Testis (tissue), 2 donors: Measurements from ENCODE around the gene PDLIM5.

Source experiments
- CTCF ChIP-seq, 3 experiments: fragments of 450-650 bp in 2 of 3; fragments of 200-600 bp in 1 of 3; sonication (generic) in 1 of 3; IDR thresholded peaks; one replicate each; pipeline ENCODE4 v1.5.1; 2016 to 2019; ENCODE audit warnings: antibody characterized with exemption in 3 of 3, mild to moderate bottlenecking in 2 of 3, moderate library complexity in 1 of 3
- POLR2A ChIP-seq: fragments of 450-650 bp; IDR thresholded peaks from one replicate; pipeline ENCODE4 v1.6.1; 2017; ENCODE audit warnings: antibody characterized with exemption, mild to moderate bottlenecking, moderate library complexity

GRCh38 chr4:94551643-94552564, 100.2 kb downstream of the PDLIM5 start:
- TF ChIP-seq CTCF (IDR thresholded peaks at IDR 0.05), result no peak
- TF ChIP-seq POLR2A, result no peak
